ENCODE results near the gene ZNF579. TPM values are rescaled to one million over a fixed set of nuclear protein-coding genes. Genes with fewer than 3 reads are reported as not detected.

The ZNF579 gene
- total RNA-seq, 1 donor, result 6.9 TPM

GRCh38 chr19:55611983-55612645, 31.5 kb upstream of the ZNF579 start:
- no peaks in the 10 kb centered on the region for H3K27me3 ChIP-seq (ENCODE audit: insufficient read depth, low read length)
- H3K9me3 ChIP-seq (ENCODE audit: low read depth, low read length), result peaks cover 6% of the 10 kb centered on the region
- H3K27ac ChIP-seq (ENCODE audit: low read depth, low read length), result no peak overlapping the region
- no peak overlapping the region for H2AFZ ChIP-seq (ENCODE audit: low read length)
- H3K36me3 ChIP-seq (ENCODE audit: insufficient read depth, low read length), result peaks cover 15% of the 10 kb centered on the region
- H3K4me2 ChIP-seq (ENCODE audit: insufficient read depth, low read length), result no peak overlapping the region
- H3K4me3 ChIP-seq (ENCODE audit: insufficient read depth, low read length), result no peak overlapping the region
- peak; percentile 29 for DNase-seq (ENCODE audit: insufficient read length, low spot score, missing footprints)
- no peaks in the 10 kb centered on the region for H3K4me1 ChIP-seq (ENCODE audit: insufficient read depth, low read length)
- peaks cover 52% of the 10 kb centered on the region for H3K79me2 ChIP-seq (ENCODE audit: insufficient read depth, low read length)
- no peak for TF ChIP-seq CTCF (IDR thresholded peaks at IDR 0.05; ENCODE audit: extremely low read depth, low read depth, low read length)
- H4K20me1 ChIP-seq (ENCODE audit: insufficient read depth, low read length), result peaks cover 26% of the 10 kb centered on the region

- DNase-seq (ENCODE audit: insufficient read length, low spot score, missing footprints), result peak; percentile 67
- Histone ChIP-seq H3K9me3 (ENCODE audit: low read depth, low read length) (peaks cover 6% of the 10 kb centered on the region), H3K4me2 (ENCODE audit: insufficient read depth, low read length) (no peak overlapping the region), H3K4me1 (ENCODE audit: insufficient read depth, low read length) (peaks cover 6% of the 10 kb centered on the region), H4K20me1 (ENCODE audit: insufficient read depth, low read length) (peaks cover 31% of the 10 kb centered on the region), H3K27me3 (ENCODE audit: insufficient read depth, low read length) (no peaks in the 10 kb centered on the region), H3K79me2 (ENCODE audit: insufficient read depth, low read length) (peaks cover 59% of the 10 kb centered on the region), H2AFZ (ENCODE audit: low read length) (no peak overlapping the region), H3K27ac (ENCODE audit: low read depth, low read length) (no peak overlapping the region), H3K4me3 (ENCODE audit: insufficient read depth, low read length) (no peak overlapping the region), H3K36me3 (ENCODE audit: insufficient read depth, low read length) (peaks cover 15% of the 10 kb centered on the region)
- no peak for TF ChIP-seq CTCF (IDR thresholded peaks at IDR 0.05; ENCODE audit: extremely low read depth, low read depth, low read length)
Observed at GRCh38 chr19:55611300-55611982, 30.8 kb upstream of the ZNF579 start.

- H3K27ac ChIP-seq (ENCODE audit: low read depth, low read length), result no peak overlapping the region
- no peak overlapping the region for H2AFZ ChIP-seq (ENCODE audit: low read length)
- peaks cover 34% of the 10 kb centered on the region for H4K20me1 ChIP-seq (ENCODE audit: insufficient read depth, low read length)
- H3K27me3 ChIP-seq (ENCODE audit: insufficient read depth, low read length), result no peaks in the 10 kb centered on the region
- peaks cover 12% of the 10 kb centered on the region for H3K4me1 ChIP-seq (ENCODE audit: insufficient read depth, low read length)
- no peak overlapping the region for H3K4me3 ChIP-seq (ENCODE audit: insufficient read depth, low read length)
- DNase-seq (ENCODE audit: insufficient read length, low spot score, missing footprints), result peak; percentile 43
- peaks cover 6% of the 10 kb centered on the region for H3K9me3 ChIP-seq (ENCODE audit: low read depth, low read length)
- peaks cover 64% of the 10 kb centered on the region for H3K79me2 ChIP-seq (ENCODE audit: insufficient read depth, low read length)
- peaks cover 11% of the 10 kb centered on the region for H3K36me3 ChIP-seq (ENCODE audit: insufficient read depth, low read length)
- H3K4me2 ChIP-seq (ENCODE audit: insufficient read depth, low read length), result no peak overlapping the region
- TF ChIP-seq CTCF (IDR thresholded peaks at IDR 0.05; ENCODE audit: extremely low read depth, low read depth, low read length), result no peak
Observed at GRCh38 chr19:55609326-55609725, 28.7 kb upstream of the ZNF579 start.

DNA sequence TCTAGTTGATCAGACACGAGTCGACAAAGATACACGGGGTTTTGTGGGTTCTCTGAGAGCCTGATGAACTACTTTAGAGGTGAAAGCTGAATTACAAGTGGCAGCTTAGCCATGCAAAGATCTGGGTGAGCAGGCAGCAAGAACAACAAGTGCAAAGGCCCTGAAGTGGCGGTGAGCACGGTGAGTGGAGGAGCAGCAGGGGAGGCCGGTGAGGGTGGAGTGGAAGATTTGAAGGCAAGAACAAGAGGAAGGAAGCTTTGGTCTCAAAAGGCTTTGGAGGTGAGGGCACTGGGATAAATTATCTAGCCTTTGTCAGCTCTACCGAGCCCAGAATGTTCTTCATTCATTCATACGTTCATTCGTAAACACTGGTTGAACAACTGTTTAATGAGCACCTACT, 26.2 kb upstream of the ZNF579 start:
- H3K4me3 ChIP-seq (ENCODE audit: insufficient read depth, low read length), result peak overlapping the region; percentile 97
- peak overlapping the region; percentile 100 for H3K4me2 ChIP-seq (ENCODE audit: insufficient read depth, low read length)
- peaks cover 26% of the 10 kb centered on the region for H4K20me1 ChIP-seq (ENCODE audit: insufficient read depth, low read length)
- no peak for TF ChIP-seq CTCF (IDR thresholded peaks at IDR 0.05; ENCODE audit: extremely low read depth, low read depth, low read length)
- peaks cover 58% of the 10 kb centered on the region for H3K79me2 ChIP-seq (ENCODE audit: insufficient read depth, low read length)
- H3K27ac ChIP-seq (ENCODE audit: low read depth, low read length), result no peak overlapping the region
- no peaks in the 10 kb centered on the region for H3K27me3 ChIP-seq (ENCODE audit: insufficient read depth, low read length)
- H3K9me3 ChIP-seq (ENCODE audit: low read depth, low read length), result peaks cover 6% of the 10 kb centered on the region
- no peak overlapping the region for H2AFZ ChIP-seq (ENCODE audit: low read length)
- DNase-seq (ENCODE audit: insufficient read length, low spot score, missing footprints), result peak; percentile 11
- H3K4me1 ChIP-seq (ENCODE audit: insufficient read depth, low read length), result peaks cover 12% of the 10 kb centered on the region
- peaks cover 11% of the 10 kb centered on the region for H3K36me3 ChIP-seq (ENCODE audit: insufficient read depth, low read length)

All from osteoblast (primary cell).